Endothelial cell of umbilical vein (primary cell): ENCODE results near the gene SORL1. TPM values are rescaled to one million over a fixed set of nuclear protein-coding genes. Genes with fewer than 3 reads are reported as not detected.

Source experiments
- BruUV-seq: library from RNA; stranded (reverse); fragments of 400-500 nt; replicated peaks from 2 replicates; lab custom pipeline; 2021; lab: Mats Ljungman, UMichigan
- CTCF ChIA-PET: fragments of 300-600, 350-600 bp; sonication (Branson Sonifier 250); formaldehyde crosslinking; loops from one replicate; lab custom pipeline; 2021; ENCODE audit warnings: antibody characterized with exemption, inconsistent platforms; lab: Charles Lee
- POLR2A ChIA-PET: fragments of 300-600, 350-600 bp; sonication (Branson Sonifier 250); formaldehyde crosslinking; loops from one replicate; lab custom pipeline; 2021; ENCODE audit warnings: antibody characterized with exemption, inconsistent platforms; lab: Charles Lee
- DNase-seq: peaks from one replicate; pipeline ENCODE4 v3.0.0-alpha.2; 2011; ENCODE audit warnings: low read depth, low spot score
- FAIRE-seq: peaks from 2 replicates; lab custom pipeline; 2011; peaks lifted over from hg19 to GRCh38; lab: Jason Lieb, UNC
- H2AFZ ChIP-seq: 2 replicates; pipeline ENCODE4 v1.6.0; 2012; ENCODE audit warnings: low read depth, low read length, control low read depth, inconsistent platforms
- H3K27ac ChIP-seq: 2 replicates; pipeline ENCODE4 v1.5.1; 2011; ENCODE audit warnings: low read depth, mild to moderate bottlenecking, control low read depth, low read length, moderate library complexity; ENCODE audit not compliant: insufficient read depth
- H3K27me3 ChIP-seq, 2 experiments: 2 replicates each; pipeline versions ENCODE4 v1.6.0 to v1.6.1; 2011; ENCODE audit warnings: low read length in 2 of 2, mixed read lengths in 1 of 2; ENCODE audit not compliant: control insufficient read depth in 2 of 2, insufficient read depth in 2 of 2
- H3K36me3 ChIP-seq, 2 experiments: 2 replicates in 1 of 2; 3 replicates in 1 of 2; pipeline ENCODE4 v1.5.1; 2011; ENCODE audit warnings: low read length in 2 of 2, mild to moderate bottlenecking in 1 of 2, moderate library complexity in 1 of 2; ENCODE audit not compliant: control insufficient read depth in 2 of 2, insufficient read depth in 2 of 2; ENCODE audit errors: extremely low read depth in 1 of 2
- H3K4me1 ChIP-seq: 3 replicates; pipeline ENCODE4 v1.5.1; 2011; ENCODE audit warnings: mild to moderate bottlenecking, low read length; ENCODE audit not compliant: control insufficient read depth, insufficient read depth; ENCODE audit errors: extremely low read depth
- H3K4me2 ChIP-seq: 2 replicates; pipeline ENCODE4 v1.6.1; 2011; ENCODE audit warnings: low read length, control low read depth, mixed read lengths; ENCODE audit not compliant: insufficient read depth
- H3K4me3 ChIP-seq, 3 experiments: fragments of 200-600 bp in 1 of 3; sonication (generic), shearing (Covaris generic) in 1 of 3; replicated peaks in 1 of 3; 2 replicates each; pipeline ENCODE4 v1.5.1; 2011 to 2016; ENCODE audit warnings: control low read depth in 3 of 3, low read length in 3 of 3, mild to moderate bottlenecking in 2 of 3, inconsistent platforms in 1 of 3, low read depth in 1 of 3, moderate library complexity in 1 of 3; ENCODE audit not compliant: insufficient read depth in 1 of 3
- H3K79me2 ChIP-seq: 2 replicates; pipeline ENCODE4 v1.6.0; 2012; ENCODE audit warnings: low read length, inconsistent platforms; ENCODE audit not compliant: control insufficient read depth, insufficient read depth
- H3K9ac ChIP-seq: replicated peaks from 2 replicates; pipeline ENCODE3; 2011; ENCODE audit warnings: low read length, control low read depth; ENCODE audit not compliant: insufficient read depth; ENCODE audit errors: extremely low read depth
- H3K9me1 ChIP-seq: replicated peaks from 3 replicates; pipeline ENCODE4 v1.6.0; 2011; ENCODE audit warnings: mild to moderate bottlenecking, low read length; ENCODE audit not compliant: control insufficient read depth, insufficient read depth; ENCODE audit errors: extremely low read depth
- H3K9me3 ChIP-seq: replicated peaks from 2 replicates; pipeline ENCODE4 v1.5.1; 2012; ENCODE audit warnings: low read length, inconsistent platforms; ENCODE audit not compliant: control insufficient read depth, insufficient read depth
- H4K20me1 ChIP-seq: replicated peaks from 2 replicates; pipeline ENCODE3; 2011; ENCODE audit warnings: mild to moderate bottlenecking, low read length; ENCODE audit not compliant: control insufficient read depth, insufficient read depth; ENCODE audit errors: extremely low read depth
- CTCF ChIP-seq, 2 donors: IDR thresholded peaks; 1 replicate in 1 of 2; 2 replicates in 1 of 2; pipeline ENCODE4 v1.5.1; 2011; ENCODE audit warnings: low read length in 2 of 2, mild to moderate bottlenecking in 2 of 2, moderate library complexity in 2 of 2, control low read depth in 1 of 2, inconsistent platforms in 1 of 2, low read depth in 1 of 2; ENCODE audit not compliant: insufficient read depth in 1 of 2; ENCODE audit errors: extremely low read depth in 1 of 2
- EZH2 ChIP-seq: IDR thresholded peaks from 2 replicates; pipeline ENCODE4 v1.6.1; 2012; ENCODE audit warnings: borderline replicate concordance, low read depth, mild to moderate bottlenecking, moderate library complexity, low read length, inconsistent platforms; ENCODE audit not compliant: severe bottlenecking
- FOS ChIP-seq: IDR thresholded peaks from 2 replicates; pipeline ENCODE4 v1.6.1; 2011; ENCODE audit warnings: mild to moderate bottlenecking, low read length, moderate library complexity, borderline replicate concordance; ENCODE audit not compliant: insufficient read depth
- GATA2 ChIP-seq: IDR thresholded peaks from 2 replicates; pipeline ENCODE4 v1.7.0; 2011; ENCODE audit warnings: low read depth, mild to moderate bottlenecking, moderate library complexity, mixed read lengths, low read length; ENCODE audit not compliant: insufficient read length, insufficient read depth
- JUN ChIP-seq: IDR thresholded peaks from 2 replicates; pipeline ENCODE4 v1.6.1; 2011; ENCODE audit warnings: borderline replicate concordance, low read depth; ENCODE audit not compliant: insufficient read length, insufficient read depth
- MAX ChIP-seq: IDR thresholded peaks from 2 replicates; pipeline ENCODE4 v1.6.1; 2011; ENCODE audit not compliant: insufficient read depth, insufficient read length
- MYC ChIP-seq: IDR thresholded peaks from one replicate; pipeline ENCODE4 v1.6.1; 2011; ENCODE audit warnings: mild to moderate bottlenecking, low read depth, low read length
- POLR2A ChIP-seq: IDR thresholded peaks from 2 replicates; pipeline ENCODE4 v1.6.1; 2012; ENCODE audit warnings: low read depth, mild to moderate bottlenecking, control low read depth, low read length
- POLR2AphosphoS5 ChIP-seq: IDR thresholded peaks from 2 replicates; pipeline ENCODE4 v1.6.1; 2012; ENCODE audit warnings: low read depth, mild to moderate bottlenecking, control low read depth, low read length, moderate library complexity; ENCODE audit not compliant: insufficient read depth
- dilution Hi-C: fragments of 300-500 bp; cut with MboI; formaldehyde crosslinking; loops from one replicate; pipeline ENCODE4 v1.15.0; 2019; ENCODE audit warnings: low sequenced_read_pairs; ENCODE audit not compliant: extremely low pct_ligation_motif_present
- intact Hi-C: fragments of 100-400 bp; cut with micrococcal nuclease; formaldehyde crosslinking; loops from one replicate; pipeline ENCODE4 v1.10.0; 2022
- polyA plus RNA-seq, 4 experiments: library from polyadenylated mRNA; depleted of rRNA in 3 of 4; stranded (reverse) in 3 of 4; unstranded in 1 of 4; fragments of >200 nt; gene quantifications; 2 replicates each; pipeline versions ENCODE4 v1.2.1 to v1.2.3, GENCODE V29; 2011 to 2012; ENCODE audit warnings: missing spikeins in 1 of 4
- total RNA-seq: library from RNA; stranded (reverse); gene quantifications from 2 replicates; pipeline ENCODE4 v1.2.3, GENCODE V29; 2021

Gene SORL1
- total and polyA plus RNA-seq, 2 donors (not counting 3 experiments of a cell fraction or from before 2014, with no cell fraction given), result 0.17 to 0.31 TPM

- H3K4me3 ChIP-seq, result no peak overlapping the region
- no peak overlapping the region for H3K4me2 ChIP-seq
- H3K4me1 ChIP-seq, result no peaks in the 10 kb centered on the region
- no peak for FAIRE-seq
- no peaks in the 10 kb centered on the region for H3K36me3 ChIP-seq
- peaks cover 2 to 12% of the 10 kb centered on the region in 2 experiments for H3K27me3 ChIP-seq
- no peak overlapping the region for H3K27ac ChIP-seq
- no peaks in the 10 kb centered on the region for H3K9me3 ChIP-seq
- H3K79me2 ChIP-seq, result no peaks in the 10 kb centered on the region
- H3K9ac ChIP-seq, result no peak overlapping the region
- dilution Hi-C loops (no loop called here), intact Hi-C loops (no loop called here)
- no peak overlapping the region for H2AFZ ChIP-seq
- no TSS peak for BruUV-seq
- no peak for DNase-seq
- CTCF ChIA-PET, result interaction anchor here (1.5 kb wide), 1 partner anchor 10 kb away, joined by 3 read pairs; no protein-coding TSS in a partner anchor
- no peaks in the 10 kb centered on the region for H3K9me1 ChIP-seq
- TF ChIP-seq POLR2A, result no peak
- TF ChIP-seq EZH2, result no peak
- no peak for TF ChIP-seq MAX
- TF ChIP-seq MYC, result no peak
- TF ChIP-seq POLR2AphosphoS5, result no peak
- no peak for TF ChIP-seq GATA2
- TF ChIP-seq FOS, result no peak
- no peak for TF ChIP-seq JUN
- no peak for TF ChIP-seq CTCF (IDR thresholded peaks at IDR 0.05; ENCODE audit: extremely low read depth in 1 of 2, insufficient read depth in 1 of 2, low read depth in 1 of 2, low read length in 2 of 2)
- H4K20me1 ChIP-seq, result no peaks in the 10 kb centered on the region
- POLR2A ChIA-PET, result no interaction called here
Measured at GRCh38 chr11:121431820-121432526, 20.1 kb upstream of the SORL1 start.
